DOHH2 (cell line): ENCODE measurements around the gene NUDC.

Experiments
- H3F3A ChIP-seq: fragments of 200-600 bp; sonication (generic), shearing (Covaris generic); 2 replicates; pipeline ENCODE4 v1.6.0; 2016; ENCODE audit warnings: antibody characterized with exemption, mild to moderate bottlenecking; ENCODE audit not compliant: control insufficient read depth, insufficient read depth
- H3K27ac ChIP-seq: fragments of 200-600 bp; sonication (generic); 2 replicates; pipeline ENCODE4 v1.5.1; 2014; ENCODE audit warnings: low read depth, mild to moderate bottlenecking, low read length, moderate library complexity
- H3K27me3 ChIP-seq: fragments of 200-600 bp; sonication (generic); 2 replicates; pipeline ENCODE4 v1.6.1; 2014; ENCODE audit warnings: mild to moderate bottlenecking, low read length, mixed read lengths; ENCODE audit not compliant: control insufficient read depth
- H3K36me3 ChIP-seq: fragments of 200-600 bp; sonication (generic); 2 replicates; pipeline ENCODE4 v1.6.1; 2014; ENCODE audit warnings: mild to moderate bottlenecking, low read length, moderate library complexity, mixed read lengths; ENCODE audit not compliant: control insufficient read depth
- H3K4me1 ChIP-seq: fragments of 200-600 bp; sonication (generic); 2 replicates; pipeline ENCODE4 v1.6.1; 2014; ENCODE audit warnings: mild to moderate bottlenecking, low read length, mixed read lengths; ENCODE audit not compliant: control insufficient read depth
- H3K4me2 ChIP-seq: fragments of 200-600 bp; sonication (generic); 2 replicates; pipeline ENCODE4 v1.6.0; 2014; ENCODE audit warnings: mild to moderate bottlenecking, low read length, moderate library complexity
- H3K4me3 ChIP-seq: fragments of 200-600 bp; sonication (generic); 2 replicates; pipeline ENCODE4 v1.5.1; 2014; ENCODE audit warnings: mild to moderate bottlenecking, low read length, mixed read lengths
- H3K79me2 ChIP-seq: fragments of 200-600 bp; sonication (generic); 2 replicates; pipeline ENCODE4 v1.6.1; 2014; ENCODE audit warnings: mild to moderate bottlenecking, low read length, mixed read lengths; ENCODE audit not compliant: control insufficient read depth
- H3K9me2 ChIP-seq: fragments of 200-600 bp; sonication (generic); replicated peaks from 2 replicates; pipeline ENCODE4 v1.6.1; 2014; ENCODE audit warnings: mild to moderate bottlenecking, low read length, mixed read lengths; ENCODE audit not compliant: control insufficient read depth
- H3K9me3 ChIP-seq: fragments of 200-600 bp; sonication (generic); 2 replicates; pipeline ENCODE4 v1.6.1; 2014; ENCODE audit warnings: antibody characterized with exemption, low read length, mixed read lengths; ENCODE audit not compliant: control insufficient read depth, insufficient read depth
- H4K20me1 ChIP-seq: fragments of 200-600 bp; sonication (generic); 2 replicates; pipeline ENCODE4 v1.6.0; 2014; ENCODE audit warnings: low read depth, mild to moderate bottlenecking, antibody characterized with exemption, low read length, moderate library complexity; ENCODE audit not compliant: control insufficient read depth, insufficient read depth
- EZH2phosphoT487 ChIP-seq: fragments of 200-600 bp; sonication (generic); IDR thresholded peaks from 2 replicates; pipeline ENCODE4 v1.6.1; 2017; ENCODE audit warnings: borderline replicate concordance, mild to moderate bottlenecking, antibody characterized with exemption, low read length, moderate library complexity, mixed read lengths
- TF ChIP-seq, protein P1 (sequence below): fragments of 200-600 bp; sonication (generic); IDR thresholded peaks from one replicate; pipeline ENCODE4 v1.5.1; 2014; ENCODE audit warnings: antibody characterized with exemption, mild to moderate bottlenecking, low read depth, low read length; ENCODE audit not compliant: poor library complexity, severe bottlenecking

NUDC gene

DNA sequence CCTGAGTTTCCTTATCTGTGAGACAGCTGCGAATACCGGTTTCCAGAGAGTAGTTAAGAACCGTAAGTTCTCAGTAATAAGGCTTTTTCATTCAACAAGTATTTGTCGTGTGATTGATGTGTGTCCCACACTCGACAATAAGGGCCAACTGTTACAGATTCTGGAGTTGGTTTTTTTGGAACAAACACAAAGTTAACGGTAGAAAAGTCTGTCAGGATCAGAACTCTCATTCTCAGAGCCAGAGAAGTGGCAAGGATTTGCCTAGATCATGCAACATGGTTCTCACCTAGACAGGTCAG is 837 bp downstream of the NUDC start:
- H3K27ac ChIP-seq, result 0 out of 2 replicates have a peak overlapping the region, but pooled peaks have one; percentile 50
- H4K20me1 ChIP-seq, result peaks cover 21% of the 10 kb centered on the region
- H3K79me2 ChIP-seq, result peaks cover 50% of the 10 kb centered on the region

DNA sequence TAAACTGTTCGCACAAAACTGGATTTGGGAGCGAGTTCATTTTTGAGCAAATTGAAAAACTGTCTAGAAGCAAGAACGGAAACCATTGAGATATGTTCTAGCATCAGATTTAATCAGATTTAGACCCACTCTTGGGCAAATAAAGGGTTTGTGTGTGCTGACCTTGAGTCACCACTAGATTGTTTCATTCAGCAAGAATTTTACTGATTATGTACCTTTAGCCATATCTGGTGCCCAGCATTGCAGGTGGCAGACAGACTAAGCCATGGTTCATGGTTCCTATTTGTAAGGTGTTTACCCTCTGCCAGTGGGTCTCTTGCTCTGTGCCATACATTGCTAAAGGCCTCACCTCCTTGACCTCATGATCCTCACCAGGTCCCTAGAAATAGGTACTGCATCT is 1.4 kb downstream of the NUDC start:
- Histone ChIP-seq H3K4me1 (peaks cover 21% of the 10 kb centered on the region), H3K27ac (no peak overlapping the region), H3K4me2 (peak overlapping the region; percentile 97), H3F3A (no peaks in the 10 kb centered on the region), H4K20me1 (peaks cover 22% of the 10 kb centered on the region), H3K36me3 (peaks cover 53% of the 10 kb centered on the region), H3K79me2 (peaks cover 55% of the 10 kb centered on the region), H3K4me3 (peak overlapping the region; percentile 86), H3K9me2 (no peaks in the 10 kb centered on the region), H3K9me3 (no peaks in the 10 kb centered on the region), H3K27me3 (no peaks in the 10 kb centered on the region)
- no peak for TF ChIP-seq EZH2phosphoT487
- TF ChIP-seq, protein P1, sequence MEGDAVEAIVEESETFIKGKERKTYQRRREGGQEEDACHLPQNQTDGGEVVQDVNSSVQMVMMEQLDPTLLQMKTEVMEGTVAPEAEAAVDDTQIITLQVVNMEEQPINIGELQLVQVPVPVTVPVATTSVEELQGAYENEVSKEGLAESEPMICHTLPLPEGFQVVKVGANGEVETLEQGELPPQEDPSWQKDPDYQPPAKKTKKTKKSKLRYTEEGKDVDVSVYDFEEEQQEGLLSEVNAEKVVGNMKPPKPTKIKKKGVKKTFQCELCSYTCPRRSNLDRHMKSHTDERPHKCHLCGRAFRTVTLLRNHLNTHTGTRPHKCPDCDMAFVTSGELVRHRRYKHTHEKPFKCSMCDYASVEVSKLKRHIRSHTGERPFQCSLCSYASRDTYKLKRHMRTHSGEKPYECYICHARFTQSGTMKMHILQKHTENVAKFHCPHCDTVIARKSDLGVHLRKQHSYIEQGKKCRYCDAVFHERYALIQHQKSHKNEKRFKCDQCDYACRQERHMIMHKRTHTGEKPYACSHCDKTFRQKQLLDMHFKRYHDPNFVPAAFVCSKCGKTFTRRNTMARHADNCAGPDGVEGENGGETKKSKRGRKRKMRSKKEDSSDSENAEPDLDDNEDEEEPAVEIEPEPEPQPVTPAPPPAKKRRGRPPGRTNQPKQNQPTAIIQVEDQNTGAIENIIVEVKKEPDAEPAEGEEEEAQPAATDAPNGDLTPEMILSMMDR, result no peak

More for the DNA sequence above, 837 bp downstream of the NUDC start:
- Histone ChIP-seq H3F3A (no peaks in the 10 kb centered on the region), H3K9me3 (no peaks in the 10 kb centered on the region), H3K4me2 (peak overlapping the region; percentile 97), H3K27me3 (no peaks in the 10 kb centered on the region), H3K36me3 (peaks cover 48% of the 10 kb centered on the region), H3K4me3 (peak overlapping the region; percentile 86), H3K4me1 (peaks cover 21% of the 10 kb centered on the region), H3K9me2 (no peaks in the 10 kb centered on the region)
- TF ChIP-seq EZH2phosphoT487, result no peak
- TF ChIP-seq, protein P1, result no peak

DNA sequence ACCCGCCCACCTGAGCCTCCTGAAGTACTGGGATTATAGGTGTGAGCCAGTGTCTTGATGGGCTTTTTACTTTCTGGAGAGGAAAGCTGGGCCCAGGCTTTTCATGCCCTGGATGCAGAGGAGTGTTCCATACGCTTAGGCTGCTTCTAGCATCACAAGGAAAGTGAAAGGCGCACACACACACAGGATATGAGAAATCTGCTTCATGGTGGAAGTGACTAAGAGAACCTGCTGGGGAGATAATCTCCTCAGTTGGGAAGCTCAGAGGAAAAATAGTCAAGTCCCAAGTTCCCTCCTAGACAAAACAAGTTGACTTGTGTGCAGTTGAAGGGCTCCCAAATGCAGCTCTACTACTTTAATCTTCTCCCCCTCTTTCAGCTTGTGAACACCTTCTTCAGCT is 2.2 kb downstream of the NUDC start:
- H3K4me3 ChIP-seq, result no peak overlapping the region
- H3K9me3 ChIP-seq, result no peaks in the 10 kb centered on the region
- H3K79me2 ChIP-seq, result peaks cover 63% of the 10 kb centered on the region
- H3K36me3 ChIP-seq, result peaks cover 61% of the 10 kb centered on the region
- H3K27me3 ChIP-seq, result no peaks in the 10 kb centered on the region
- TF ChIP-seq EZH2phosphoT487, result no peak
- TF ChIP-seq, protein P1, result no peak
- peaks cover 24% of the 10 kb centered on the region for H4K20me1 ChIP-seq
- H3K27ac ChIP-seq, result no peak overlapping the region
- no peaks in the 10 kb centered on the region for H3F3A ChIP-seq
- no peaks in the 10 kb centered on the region for H3K9me2 ChIP-seq
- peaks cover 21% of the 10 kb centered on the region for H3K4me1 ChIP-seq
- H3K4me2 ChIP-seq, result peak overlapping the region; percentile 97
